ENCODE data around the gene PDE8A. TPM values are rescaled to one million over a fixed set of nuclear protein-coding genes. Genes with fewer than 3 reads are reported as not detected.

The PDE8A gene
- total RNA-seq, 4 donors from 2014 or later = 49.4 to 108 (median 64.3) TPM

DNA sequence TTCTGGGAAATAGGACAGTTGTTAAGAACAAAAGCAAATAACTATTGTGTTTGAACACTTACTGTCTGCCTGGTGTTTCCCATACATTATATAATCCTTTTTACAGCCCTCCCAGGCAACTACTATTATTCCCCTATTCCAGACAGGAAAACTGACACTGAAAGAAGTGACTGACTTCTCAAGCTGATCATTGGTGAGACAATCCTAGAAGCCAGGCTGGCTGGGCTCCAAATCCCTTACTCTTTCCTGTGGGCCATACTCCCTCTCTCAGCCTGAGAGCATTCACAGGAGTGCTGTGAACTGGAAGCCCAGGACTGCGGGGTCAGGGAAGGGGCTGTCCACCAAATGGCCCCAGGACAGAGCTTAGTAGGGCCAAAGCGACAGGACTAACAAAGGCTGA lies 39.2 kb upstream of the PDE8A start:
- H3K9me3 ChIP-seq = no peaks in the 10 kb centered on the region
- no peaks in the 10 kb centered on the region for H3K27me3 ChIP-seq
- H3K4me1 ChIP-seq = peaks cover 0 to 14% (median 9%) of the 10 kb centered on the region in 4 donors
- H3K27ac ChIP-seq = no peak overlapping the region
- TF ChIP-seq POLR2A (IDR thresholded peaks at IDR 0.05) (no peak), CTCF (IDR thresholded peaks at IDR 0.05) (no peak), EP300 (IDR thresholded peaks at IDR 0.05) (no peak)
- 87 to 95% methylated on average over 2 of the region's 2 CpGs for WGBS, 2 donors
- no peak overlapping the region for H3K4me3 ChIP-seq
- no peak for DNase-seq (ENCODE audit: low spot score in 2 of 2)
- H3K36me3 ChIP-seq = no peaks in the 10 kb centered on the region

DNA sequence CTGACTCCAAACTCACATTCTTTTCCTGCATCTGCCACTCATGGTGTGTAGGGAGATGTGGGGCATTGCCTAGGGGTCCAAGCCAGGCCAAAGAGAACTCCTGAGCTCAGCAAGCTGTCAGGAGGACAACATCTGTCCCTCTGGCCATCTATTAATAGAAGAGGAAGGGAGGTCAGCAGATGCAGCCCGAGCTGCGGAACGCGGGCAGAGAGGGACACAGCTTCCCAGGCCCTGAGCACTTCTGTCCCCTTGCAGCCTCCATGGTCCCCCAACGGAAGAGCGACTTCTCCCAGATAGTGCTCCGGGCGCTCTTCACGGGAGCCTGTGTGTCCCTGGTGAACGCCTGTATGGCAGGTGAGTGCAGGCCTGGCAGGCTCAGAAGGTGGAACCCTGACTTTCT lies 37.3 kb upstream of the PDE8A start:
- no peak for TF ChIP-seq POLR2A (IDR thresholded peaks at IDR 0.05)
- no peak for TF ChIP-seq EP300 (IDR thresholded peaks at IDR 0.05)
- no peak for TF ChIP-seq CTCF (IDR thresholded peaks at IDR 0.05)
- Histone ChIP-seq H3K27ac (no peak overlapping the region), H3K9me3 (no peaks in the 10 kb centered on the region), H3K27me3 (no peaks in the 10 kb centered on the region), H3K4me1 (peaks cover 0 to 32% (median 19%) of the 10 kb centered on the region in 4 donors), H3K36me3 (no peaks in the 10 kb centered on the region), H3K4me3 (no peak overlapping the region)
- DNase-seq (ENCODE audit: low spot score in 2 of 2) = no peak
- 82 to 94% methylated on average over 4 to 9 of the region's 10 CpGs for WGBS, 2 donors

- DNase-seq (ENCODE audit: low spot score in 2 of 2) = no peak
- Histone ChIP-seq H3K27me3 (no peaks in the 10 kb centered on the region), H3K4me3 (no peak overlapping the region), H3K36me3 (no peaks in the 10 kb centered on the region), H3K9me3 (no peaks in the 10 kb centered on the region), H3K4me1 (peaks cover 0 to 36% (median 23%) of the 10 kb centered on the region in 4 donors), H3K27ac (no peak overlapping the region)
- 86 to 87% methylated on average over 10 to 11 of the region's 11 CpGs for WGBS, 2 donors
- TF ChIP-seq CTCF (IDR thresholded peaks at IDR 0.05) (no peak), EP300 (IDR thresholded peaks at IDR 0.05) (no peak), POLR2A (IDR thresholded peaks at IDR 0.05) (no peak)
These were observed 36.8 kb upstream of the PDE8A start for GRCh38 chr15:84944861-84945260.

DNA sequence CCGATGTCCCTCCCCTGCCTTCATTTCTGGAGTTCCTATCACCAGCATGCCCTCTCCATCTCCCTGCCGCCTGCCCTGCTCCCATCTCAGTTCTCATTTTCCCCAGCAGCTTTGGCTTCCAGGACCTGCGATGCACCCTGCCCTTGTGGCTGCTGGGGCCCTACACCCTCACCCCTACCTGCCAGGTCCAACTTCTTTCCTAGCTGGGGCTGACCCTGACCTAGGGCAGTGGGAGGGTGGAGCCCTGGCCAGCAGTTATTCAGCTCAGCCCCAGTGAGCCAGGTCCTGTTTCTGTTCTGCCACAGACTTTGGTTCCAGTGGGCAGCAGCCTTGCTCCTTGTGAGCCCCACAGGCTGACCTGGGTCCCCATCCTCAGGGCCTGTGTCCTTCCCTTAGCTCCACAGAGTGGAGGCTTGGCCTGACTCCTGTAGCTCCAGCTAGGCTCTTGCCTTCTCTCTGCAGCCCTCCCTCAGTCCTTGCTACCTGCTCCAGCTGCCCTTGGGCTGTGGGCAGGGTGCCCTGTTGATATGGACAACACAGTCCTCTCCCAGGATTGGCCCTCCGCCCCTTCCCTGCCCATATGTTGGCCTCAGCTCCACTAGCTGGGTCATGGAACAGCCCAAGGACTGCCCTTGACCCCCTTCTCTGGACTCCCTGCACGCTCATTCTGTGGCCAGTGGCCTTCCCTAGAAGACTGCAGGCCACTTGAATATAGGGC lies 34.7 kb upstream of the PDE8A start:
- H3K4me3 ChIP-seq = no peak overlapping the region
- TF ChIP-seq CTCF (IDR thresholded peaks at IDR 0.05) (no peak), POLR2A (IDR thresholded peaks at IDR 0.05) (no peak), EP300 (IDR thresholded peaks at IDR 0.05) (no peak)
- peak overlapping the region; percentile 1 to 88 (median 60) for H3K27ac ChIP-seq
- 71 to 88% methylated on average over 5 of the region's 5 CpGs for WGBS, 2 donors
- H3K4me1 ChIP-seq = peaks cover 0 to 56% (median 29%) of the 10 kb centered on the region in 4 donors
- H3K9me3 ChIP-seq = no peaks in the 10 kb centered on the region
- no peaks in the 10 kb centered on the region for H3K27me3 ChIP-seq
- DNase-seq (ENCODE audit: low spot score in 2 of 2) = no peak
- H3K36me3 ChIP-seq = no peaks in the 10 kb centered on the region

DNA sequence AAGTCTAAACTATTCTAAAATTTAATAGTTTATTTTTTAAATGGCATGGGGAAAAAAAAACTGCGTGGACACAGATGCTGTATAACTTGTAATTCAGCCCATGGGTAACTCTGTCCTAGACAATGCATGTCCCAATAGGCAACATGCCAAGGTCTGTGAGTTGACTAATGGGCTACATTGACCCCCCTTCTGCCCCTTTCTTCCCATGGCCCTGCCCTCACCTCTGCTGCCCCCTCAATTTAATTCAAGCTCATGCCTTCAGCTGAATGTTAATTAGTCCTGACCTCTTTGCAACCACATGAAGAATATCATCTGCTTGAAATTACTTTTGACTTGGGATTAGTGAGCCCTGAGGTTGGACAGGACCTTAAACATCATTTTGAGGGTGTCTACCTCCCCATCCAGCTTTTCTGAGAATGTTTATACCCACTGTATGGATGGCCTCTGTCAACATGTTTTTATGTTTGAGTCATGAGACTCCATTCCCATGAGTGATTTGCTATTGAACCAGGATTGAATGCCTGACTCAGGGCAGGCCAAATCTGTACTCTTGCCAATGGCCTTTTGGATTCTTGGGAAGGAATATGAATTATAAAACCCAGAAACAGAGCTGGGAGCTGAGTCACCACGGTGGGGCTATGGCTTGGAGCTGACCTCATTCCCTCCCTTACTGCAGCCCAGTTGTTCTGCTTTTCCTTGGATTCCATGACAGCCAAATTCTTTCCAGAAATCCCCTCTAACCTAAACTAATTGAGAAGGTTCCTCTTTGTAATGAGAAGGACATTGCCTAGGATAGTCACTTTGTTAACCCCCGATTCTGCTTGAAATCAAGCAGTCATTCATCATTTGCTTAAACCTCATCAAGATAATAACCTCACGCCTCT lies 33.5 kb upstream of the PDE8A start:
- H3K9me3 ChIP-seq = no peaks in the 10 kb centered on the region
- H3K36me3 ChIP-seq = no peaks in the 10 kb centered on the region
- H3K4me3 ChIP-seq = no peak overlapping the region
- no peaks in the 10 kb centered on the region for H3K27me3 ChIP-seq
- peak in 1 of 2 donors; percentile 19 for DNase-seq (ENCODE audit: low spot score in 2 of 2)
- 20 to 33% methylated on average over 4 of the region's 4 CpGs for WGBS, 2 donors
- peaks cover 0 to 56% (median 29%) of the 10 kb centered on the region in 4 donors for H3K4me1 ChIP-seq
- peak overlapping the region; percentile 8 to 88 (median 71) for H3K27ac ChIP-seq
- TF ChIP-seq CTCF (IDR thresholded peaks at IDR 0.05) = no peak
- TF ChIP-seq EP300 (IDR thresholded peaks at IDR 0.05) = peak in 1 of 2 donors; percentile 83

All from tibial nerve (tissue), 4 donors.